Measurements from ENCODE around the gene SMIM14.

The SMIM14 gene

GRCh38 chr4:39606747-39607146 lies 31.9 kb downstream of the SMIM14 start:
- Mint-ChIP-seq H3K4me3 (no peak overlapping the region), H3K27me3 (ENCODE audit: low read depth) (no peaks in the 10 kb centered on the region), H3K4me1 (no peaks in the 10 kb centered on the region), H3K27ac (no peak overlapping the region), H3K36me3 (ENCODE audit: low read depth) (peaks cover 36% of the 10 kb centered on the region), H3K9me3 (peaks cover 5% of the 10 kb centered on the region)
- TF ChIP-seq CTCF (IDR thresholded peaks at IDR 0.05; ENCODE audit: unreplicated experiment in 3 of 3): no peak

- Mint-ChIP-seq H3K9me3 (no peaks in the 10 kb centered on the region), H3K27ac (no peak overlapping the region), H3K36me3 (ENCODE audit: low read depth) (peaks cover 39% of the 10 kb centered on the region), H3K4me1 (no peaks in the 10 kb centered on the region), H3K27me3 (ENCODE audit: low read depth) (no peaks in the 10 kb centered on the region), H3K4me3 (no peak overlapping the region)
- TF ChIP-seq CTCF (IDR thresholded peaks at IDR 0.05; ENCODE audit: unreplicated experiment in 3 of 3): no peak
Observed at GRCh38 chr4:39597695-39598381, 40.8 kb downstream of the SMIM14 start.

GRCh38 chr4:39596971-39597370 lies 41.7 kb downstream of the SMIM14 start:
- TF ChIP-seq CTCF (IDR thresholded peaks at IDR 0.05; ENCODE audit: unreplicated experiment in 3 of 3): no peak
- no peak overlapping the region for H3K4me3 Mint-ChIP-seq
- H3K9me3 Mint-ChIP-seq: no peaks in the 10 kb centered on the region
- H3K27me3 Mint-ChIP-seq (ENCODE audit: low read depth): no peaks in the 10 kb centered on the region
- no peak overlapping the region for H3K27ac Mint-ChIP-seq
- peaks cover 34% of the 10 kb centered on the region for H3K36me3 Mint-ChIP-seq (ENCODE audit: low read depth)
- H3K4me1 Mint-ChIP-seq: no peaks in the 10 kb centered on the region

- no peak overlapping the region for H3K27ac Mint-ChIP-seq
- H3K36me3 Mint-ChIP-seq (ENCODE audit: low read depth): peaks cover 18% of the 10 kb centered on the region
- TF ChIP-seq CTCF (IDR thresholded peaks at IDR 0.05; ENCODE audit: unreplicated experiment in 3 of 3): no peak
- no peak overlapping the region for H3K4me3 Mint-ChIP-seq
- no peaks in the 10 kb centered on the region for H3K4me1 Mint-ChIP-seq
- H3K27me3 Mint-ChIP-seq (ENCODE audit: low read depth): no peaks in the 10 kb centered on the region
- no peaks in the 10 kb centered on the region for H3K9me3 Mint-ChIP-seq
Observed at GRCh38 chr4:39591290-39591689, 47.4 kb downstream of the SMIM14 start.

GRCh38 chr4:39587881-39588280 lies 50.8 kb downstream of the SMIM14 start:
- TF ChIP-seq CTCF (IDR thresholded peaks at IDR 0.05; ENCODE audit: unreplicated experiment in 3 of 3): no peak
- Mint-ChIP-seq H3K27ac (no peak overlapping the region), H3K4me3 (no peak overlapping the region), H3K4me1 (no peaks in the 10 kb centered on the region), H3K9me3 (no peaks in the 10 kb centered on the region), H3K27me3 (ENCODE audit: low read depth) (no peaks in the 10 kb centered on the region), H3K36me3 (ENCODE audit: low read depth) (peaks cover 15% of the 10 kb centered on the region)

GRCh38 chr4:39574946-39575345 lies 63.7 kb downstream of the SMIM14 start:
- TF ChIP-seq CTCF (IDR thresholded peaks at IDR 0.05; ENCODE audit: unreplicated experiment in 3 of 3): no peak
- no peaks in the 10 kb centered on the region for H3K9me3 Mint-ChIP-seq
- no peaks in the 10 kb centered on the region for H3K27me3 Mint-ChIP-seq (ENCODE audit: low read depth)

More at GRCh38 chr4:39574946-39575345, 63.7 kb downstream of the SMIM14 start:
- no peak overlapping the region for H3K27ac Mint-ChIP-seq
- peaks cover 7% of the 10 kb centered on the region for H3K36me3 Mint-ChIP-seq (ENCODE audit: low read depth)
- no peaks in the 10 kb centered on the region for H3K4me1 Mint-ChIP-seq
- H3K4me3 Mint-ChIP-seq: no peak overlapping the region

Measured in nephron (organoid).